ENCODE data around the gene DTWD2.

DNA sequence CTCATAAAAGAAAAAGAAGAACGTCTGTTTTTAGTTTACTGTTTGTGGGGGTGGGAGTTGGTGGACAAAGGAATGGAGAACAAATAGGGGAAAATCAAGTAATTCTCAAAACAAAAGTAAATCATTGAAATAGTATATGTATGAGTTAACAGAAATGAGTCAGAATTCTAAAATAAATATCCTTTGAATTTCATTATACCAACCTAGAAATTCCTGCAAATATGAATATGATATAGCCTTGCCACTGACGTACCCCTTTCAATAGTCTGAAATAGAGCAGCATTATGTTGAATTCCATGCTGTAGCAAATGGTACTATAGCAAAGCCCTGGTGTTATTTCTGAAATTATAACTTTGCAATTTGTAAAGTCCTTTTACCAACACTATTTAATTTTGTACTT lies 29.6 kb upstream of the DTWD2 start:
- TF ChIP-seq, protein P1, sequence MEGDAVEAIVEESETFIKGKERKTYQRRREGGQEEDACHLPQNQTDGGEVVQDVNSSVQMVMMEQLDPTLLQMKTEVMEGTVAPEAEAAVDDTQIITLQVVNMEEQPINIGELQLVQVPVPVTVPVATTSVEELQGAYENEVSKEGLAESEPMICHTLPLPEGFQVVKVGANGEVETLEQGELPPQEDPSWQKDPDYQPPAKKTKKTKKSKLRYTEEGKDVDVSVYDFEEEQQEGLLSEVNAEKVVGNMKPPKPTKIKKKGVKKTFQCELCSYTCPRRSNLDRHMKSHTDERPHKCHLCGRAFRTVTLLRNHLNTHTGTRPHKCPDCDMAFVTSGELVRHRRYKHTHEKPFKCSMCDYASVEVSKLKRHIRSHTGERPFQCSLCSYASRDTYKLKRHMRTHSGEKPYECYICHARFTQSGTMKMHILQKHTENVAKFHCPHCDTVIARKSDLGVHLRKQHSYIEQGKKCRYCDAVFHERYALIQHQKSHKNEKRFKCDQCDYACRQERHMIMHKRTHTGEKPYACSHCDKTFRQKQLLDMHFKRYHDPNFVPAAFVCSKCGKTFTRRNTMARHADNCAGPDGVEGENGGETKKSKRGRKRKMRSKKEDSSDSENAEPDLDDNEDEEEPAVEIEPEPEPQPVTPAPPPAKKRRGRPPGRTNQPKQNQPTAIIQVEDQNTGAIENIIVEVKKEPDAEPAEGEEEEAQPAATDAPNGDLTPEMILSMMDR (IDR thresholded peaks at IDR 0.05), result no peak
- TF ChIP-seq EP300 (IDR thresholded peaks at IDR 0.05), result no peak
